KBM-7 (cell line): ENCODE data around the gene CARM1.
"Not testable (repeated sequence)": the region's sequence is repeated elsewhere in the genome, so short reads cannot be mapped to it uniquely, and the experiment has no call there.

Experiments
- DNase-seq: peaks from one replicate; pipeline ENCODE4 v3.0.0-alpha.2; 2015
- in situ Hi-C: fragments of 300-500 bp; cut with MboI; formaldehyde crosslinking; loops from 2 replicates; pipeline ENCODE4 v1.14.3; 2020; ENCODE audit warnings: low sequenced_read_pairs, low pct_unique_long_range_greater_than_20kb, mixed read lengths

Gene CARM1

GRCh38 chr19:10842788-10843187 is 28.6 kb upstream of the CARM1 start:
- in situ Hi-C loops, result no loop called here
- DNase-seq, result no peak

DNA sequence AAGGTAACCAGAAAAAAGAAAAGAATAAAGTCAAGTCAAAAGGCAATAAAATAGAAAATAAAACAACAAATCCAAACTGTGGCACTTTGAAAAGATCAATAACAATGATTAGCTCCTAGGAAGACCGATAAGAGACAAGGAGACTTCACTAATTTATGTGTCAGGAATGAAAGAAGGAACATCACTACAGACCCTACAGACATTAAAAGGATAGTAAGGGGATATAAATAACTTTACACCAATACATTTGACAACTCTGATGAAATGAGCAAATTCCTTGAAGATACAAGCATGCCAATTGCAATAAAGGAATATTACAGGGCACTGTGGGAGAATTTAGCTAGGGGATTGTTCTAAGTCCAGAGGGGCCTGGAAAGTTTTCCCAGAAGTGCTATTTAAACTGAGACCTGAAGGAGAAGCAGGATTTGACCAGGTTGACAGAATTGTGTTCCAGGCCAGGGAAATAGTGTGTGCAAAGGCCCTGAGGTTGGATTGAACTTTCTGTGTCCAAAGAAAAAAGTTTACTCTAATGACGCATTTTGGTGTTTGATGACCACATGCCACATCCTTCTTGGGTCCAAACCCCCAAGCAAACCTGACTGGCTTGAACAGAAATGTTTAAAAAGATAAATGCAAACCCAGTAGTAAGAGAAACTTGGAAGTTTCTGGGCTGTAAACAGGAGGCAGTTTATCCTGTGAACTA is 24.7 kb upstream of the CARM1 start:
- in situ Hi-C loops, result no loop called here
- DNase-seq, result no peak

DNA sequence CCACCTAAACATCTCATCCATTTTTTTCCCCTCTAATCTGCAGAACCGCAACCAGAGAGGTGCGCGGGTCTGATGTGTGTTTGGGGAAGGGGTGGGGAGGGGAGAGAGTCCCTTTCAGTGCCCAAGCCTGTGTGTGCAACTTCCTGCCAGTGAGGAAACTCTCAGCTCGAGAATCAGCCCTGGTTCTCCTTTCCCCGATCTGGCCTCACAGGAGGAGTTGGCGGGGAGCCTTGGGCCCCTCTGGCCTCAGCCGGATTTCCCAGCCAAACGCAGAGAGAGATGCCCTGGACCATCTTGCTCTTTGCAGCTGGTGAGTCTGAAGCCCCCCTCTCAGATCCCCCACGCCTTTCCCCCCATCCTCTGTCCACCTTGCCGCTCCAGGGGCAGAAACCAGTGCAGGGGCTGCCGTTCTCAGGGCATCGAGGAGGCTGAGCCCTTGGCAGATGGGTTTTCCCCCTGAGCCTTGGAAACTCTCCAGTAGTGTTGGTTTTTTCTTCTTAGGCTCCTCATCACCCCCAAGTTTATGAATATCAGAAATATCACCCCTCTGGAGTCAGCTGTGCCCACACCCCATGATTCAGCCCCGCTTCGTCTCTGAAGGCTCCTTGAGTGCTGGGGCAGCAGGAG is 23.0 kb upstream of the CARM1 start, which contains the start of gene C19orf38:
Gene C19orf38 (plus strand): TSS at position 186 of the 627 bp plus-strand sequence. CDS start 94 bp downstream, at position 280.
- DNase-seq, result peak; percentile 46
- in situ Hi-C loops, result no loop called here

GRCh38 chr19:10850631-10851030 is 20.7 kb upstream of the CARM1 start:
- in situ Hi-C loops, result no loop called here
- no peak for DNase-seq

- no peak for DNase-seq
- in situ Hi-C loops, result no loop called here
Observed at GRCh38 chr19:10852098-10852800, 19.1 kb upstream of the CARM1 start.

- no peak for DNase-seq
- in situ Hi-C loops, result no loop called here
Observed at GRCh38 chr19:10852941-10853340, 18.4 kb upstream of the CARM1 start.

DNA sequence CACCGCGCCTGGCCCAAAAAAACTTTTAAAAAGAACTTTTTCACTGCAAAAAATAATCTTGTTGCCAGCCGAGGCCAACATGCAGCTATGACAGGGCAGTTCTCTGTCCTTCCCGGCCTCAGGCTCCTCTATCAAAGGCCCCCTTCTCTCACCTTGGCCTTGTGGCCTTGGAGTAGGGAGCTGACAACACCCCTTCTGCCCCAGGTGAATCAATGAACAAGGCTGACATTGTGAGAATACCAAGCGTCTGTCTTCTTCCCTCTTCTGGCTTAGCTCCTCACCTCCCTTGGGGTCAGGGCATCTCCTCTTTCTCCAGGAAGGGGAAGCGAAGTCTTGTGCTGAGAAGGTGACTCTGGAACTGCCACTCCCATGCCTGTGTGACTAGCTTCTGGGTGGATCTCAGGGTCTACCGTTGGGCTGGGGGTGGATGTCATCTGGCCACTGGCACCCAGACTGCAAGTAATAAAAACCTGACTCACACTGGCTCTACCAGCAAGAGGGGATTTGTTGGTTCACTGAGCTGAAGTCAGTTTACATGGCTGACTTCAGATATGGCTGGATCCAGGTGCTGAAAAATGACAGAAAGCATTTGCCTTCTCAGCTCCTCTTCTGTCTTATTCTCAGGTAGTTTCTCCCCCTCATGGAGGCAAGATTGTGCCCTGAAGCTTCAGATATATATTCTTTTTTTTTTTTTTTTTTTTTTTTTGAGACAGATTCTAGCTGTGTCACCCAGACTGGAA is 16.8 kb upstream of the CARM1 start:
- DNase-seq, result peak; percentile 18
- in situ Hi-C loops, result no loop called here

GRCh38 chr19:10855879-10856522 is 15.4 kb upstream of the CARM1 start:
- in situ Hi-C loops, result no loop called here
- DNase-seq, result peak; percentile 48

- DNase-seq, in situ Hi-C loops: not testable (repeated sequence)
Observed at GRCh38 chr19:10856899-10857298, 14.5 kb upstream of the CARM1 start.

DNA sequence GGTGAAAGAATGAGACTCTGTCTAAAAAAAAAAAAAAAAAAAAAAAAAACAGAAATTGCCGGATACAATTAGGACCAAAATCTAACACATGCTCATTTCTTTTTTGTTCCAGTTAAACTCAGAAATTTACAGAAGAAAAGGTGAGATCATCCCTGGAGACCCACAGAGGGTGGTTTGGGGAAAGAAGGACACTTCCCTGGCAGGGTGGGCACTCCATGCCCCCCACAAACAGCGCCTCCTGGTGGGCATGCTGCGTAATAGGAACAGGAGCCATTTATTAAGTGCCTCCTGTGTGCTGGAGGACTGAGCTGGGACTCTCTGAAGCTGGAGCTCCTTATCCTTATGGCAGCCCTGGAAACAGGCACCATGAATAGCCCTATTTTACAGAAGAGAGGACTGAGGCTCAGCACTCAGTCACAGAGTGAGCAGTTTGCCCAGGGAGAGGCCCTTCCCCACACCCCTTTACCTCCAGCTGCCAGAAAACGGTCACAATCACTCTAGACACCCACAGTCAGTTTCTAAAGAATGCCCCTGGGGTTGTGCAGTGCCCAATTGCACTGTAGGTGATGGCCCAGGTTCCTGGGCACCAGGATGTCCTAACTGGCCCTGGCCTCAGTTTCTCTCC is 13.0 kb upstream of the CARM1 start:
- in situ Hi-C loops, result no loop called here
- peak; percentile 42 for DNase-seq

- in situ Hi-C loops, result no loop called here
- peak; percentile 67 for DNase-seq
Observed at GRCh38 chr19:10861103-10861651, 10.2 kb upstream of the CARM1 start.

- in situ Hi-C loops, result no loop called here
- no peak for DNase-seq
Observed at GRCh38 chr19:10862561-10863106, 8.7 kb upstream of the CARM1 start.

DNA sequence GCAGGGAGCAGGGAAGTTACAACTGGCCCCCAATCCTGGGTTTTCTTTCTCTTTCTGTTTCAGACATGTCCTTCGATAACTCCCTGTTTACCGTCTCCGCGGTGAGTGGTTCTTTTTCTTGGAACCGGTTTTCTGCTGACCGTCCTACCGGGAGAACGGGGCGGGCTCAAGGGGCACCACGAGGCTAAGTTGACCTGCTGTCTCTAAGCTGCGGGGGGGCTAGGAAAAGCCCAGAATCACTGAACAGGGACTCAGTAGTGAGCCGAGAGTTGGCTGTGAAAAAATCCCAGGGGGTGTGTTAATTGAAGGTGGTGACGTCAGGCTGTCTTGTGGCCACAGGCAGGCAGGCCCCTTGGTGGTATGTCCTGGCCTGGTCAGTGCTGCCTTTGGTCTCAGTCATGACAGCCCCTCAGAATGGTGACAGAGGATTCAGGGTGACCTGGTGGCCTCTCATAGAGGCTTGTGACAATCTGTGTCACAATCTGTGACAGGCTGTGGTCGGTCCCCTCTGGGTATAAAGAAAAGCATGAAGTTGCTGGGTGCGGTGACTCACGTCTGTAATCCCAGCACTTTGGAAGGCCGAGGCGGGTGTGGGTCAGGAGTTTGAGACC is 8.1 kb upstream of the CARM1 start:
- in situ Hi-C loops, result no loop called here
- DNase-seq, result no peak

- in situ Hi-C loops, result no loop called here
- DNase-seq, result peak; percentile 83
Observed at GRCh38 chr19:10864538-10864899, 6.8 kb upstream of the CARM1 start.

DNA sequence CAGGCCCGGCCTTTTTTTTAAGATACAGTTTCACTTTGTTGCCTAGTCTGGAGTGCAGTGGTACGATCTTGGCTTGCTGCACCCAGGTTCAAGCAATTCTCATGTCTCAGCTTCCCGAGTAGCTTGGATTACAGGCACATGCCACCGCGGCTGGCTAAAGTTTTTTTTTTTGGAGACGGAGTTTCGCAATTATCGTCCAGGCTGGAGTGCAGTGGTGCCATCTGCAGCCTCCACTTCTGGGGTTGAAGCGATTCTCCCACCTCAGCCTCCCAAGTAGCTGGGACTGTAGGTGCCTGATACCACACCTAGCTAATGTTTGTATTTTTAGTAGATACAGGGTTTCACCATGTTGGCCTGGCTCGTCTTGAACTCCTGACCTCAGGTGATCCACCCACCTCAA is 4.9 kb upstream of the CARM1 start:
- no peak for DNase-seq
- in situ Hi-C loops, result no loop called here

GRCh38 chr19:10868872-10869547 is 2.3 kb upstream of the CARM1 start:
- DNase-seq, result no peak
- in situ Hi-C loops, result no loop called here

GRCh38 chr19:10869872-10870311 is 1.5 kb upstream of the CARM1 start:
- in situ Hi-C loops, DNase-seq: not testable (repeated sequence)
